Measurements from ENCODE around the gene TPH2.
A peak's percentile ranks its signal among the peaks of the same experiment; 100 is the strongest.

Gene TPH2

GRCh38 chr12:71967211-71967610 lies 28.6 kb downstream of the TPH2 start:
- DNase-seq = no peak

DNA sequence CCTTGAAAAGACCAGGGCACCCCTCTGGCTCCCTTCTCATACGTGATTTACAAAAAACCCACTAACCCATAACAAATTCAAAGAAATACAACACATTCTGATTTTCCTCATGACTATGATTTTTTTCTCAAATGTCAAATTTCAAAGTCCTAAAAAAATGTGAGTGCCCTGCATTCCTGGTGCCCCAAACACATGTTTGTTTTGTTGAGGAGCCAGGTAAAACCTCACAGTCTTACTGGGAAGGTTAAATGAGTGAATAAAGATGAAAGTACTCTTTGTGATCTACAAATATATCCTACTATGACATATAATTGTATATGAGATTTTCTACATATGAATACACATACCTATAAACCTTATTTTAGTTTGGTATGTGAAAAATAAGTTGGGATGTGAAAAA lies 30.7 kb downstream of the TPH2 start:
- DNase-seq = no peak

DNA sequence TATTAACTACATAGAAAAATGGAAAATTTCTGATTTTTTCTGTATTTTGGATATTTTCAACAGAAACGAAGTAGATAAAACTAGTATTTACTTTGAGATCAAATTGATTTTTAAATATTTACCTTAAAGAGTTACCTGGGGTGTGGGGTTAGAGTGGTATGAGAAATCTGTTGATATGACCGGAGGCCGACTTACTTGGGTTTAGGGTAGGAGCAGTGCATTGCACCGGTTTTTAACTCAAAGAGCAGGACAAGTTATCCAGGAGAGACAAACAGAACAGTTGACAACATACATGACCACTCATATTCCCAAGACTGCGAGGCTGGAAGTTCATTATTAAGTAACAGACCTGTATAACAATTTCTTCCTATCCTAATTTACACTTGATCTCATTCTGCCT lies 31.4 kb downstream of the TPH2 start:
- no peak for DNase-seq

- peak; percentile 14 for DNase-seq
These were observed 33.9 kb downstream of the TPH2 start for GRCh38 chr12:71972441-71973074.

DNA sequence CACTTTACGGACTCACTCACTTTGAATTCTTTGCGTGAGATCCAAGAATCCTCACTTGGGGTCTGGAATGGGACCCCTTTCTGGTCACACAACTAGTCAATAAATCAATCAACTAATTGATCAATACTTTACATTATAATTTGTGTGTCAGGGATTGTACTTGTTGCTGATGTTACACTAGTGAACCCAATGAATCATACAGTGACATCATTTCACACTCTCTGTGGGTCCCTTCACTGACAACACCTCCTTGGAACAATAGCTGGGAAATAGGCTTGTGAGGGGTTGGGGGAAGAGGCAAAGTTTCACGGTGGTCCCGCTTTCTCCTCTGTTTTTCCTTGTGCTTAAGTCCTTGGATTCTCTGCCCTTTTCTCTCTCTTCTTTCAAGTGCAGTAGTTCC lies 35.0 kb downstream of the TPH2 start:
- no peak for DNase-seq

- DNase-seq = no peak
These were observed 41.9 kb downstream of the TPH2 start for GRCh38 chr12:71980538-71980937.

DNA sequence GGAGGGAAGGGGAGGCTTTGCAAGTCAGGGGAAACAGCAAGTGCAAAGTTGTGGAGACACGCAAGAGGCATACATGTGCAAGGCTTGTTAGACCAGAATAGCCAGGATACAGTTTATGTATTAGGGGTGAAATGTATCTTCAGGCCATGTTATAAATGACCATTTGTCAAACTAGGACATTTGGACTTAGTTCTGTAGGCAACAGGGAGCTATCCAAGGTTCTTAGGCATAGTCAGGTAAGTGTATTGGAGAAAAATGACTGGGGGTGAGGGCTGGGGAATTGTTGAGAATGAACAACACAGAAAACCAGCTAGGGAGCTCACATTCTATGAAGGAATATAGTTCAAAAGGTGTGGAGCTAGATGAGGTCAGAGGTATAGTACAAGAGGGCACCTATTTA lies 42.5 kb downstream of the TPH2 start:
- DNase-seq = no peak

GRCh38 chr12:71994715-71995114 lies 56.1 kb downstream of the TPH2 start:
- no peak for DNase-seq

DNA sequence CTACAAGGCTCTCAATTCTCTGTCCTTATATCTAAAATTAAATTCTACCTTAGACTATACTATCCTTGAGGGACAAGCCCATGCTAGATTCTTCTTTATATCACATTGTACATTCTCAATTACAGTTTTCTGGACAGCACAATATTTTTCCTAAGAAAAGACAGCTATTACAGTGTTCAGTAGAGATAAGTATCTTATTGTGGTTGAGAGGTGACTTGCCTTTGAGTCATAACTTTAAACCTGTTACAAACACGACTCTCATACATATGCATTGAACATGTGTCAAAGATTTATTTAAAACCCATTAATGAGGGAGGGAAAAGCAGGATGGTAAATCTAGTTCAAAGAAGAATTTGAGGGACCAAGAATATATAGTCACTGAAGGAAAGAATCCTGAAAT lies 61.1 kb downstream of the TPH2 start:
- no peak for DNase-seq

DNA sequence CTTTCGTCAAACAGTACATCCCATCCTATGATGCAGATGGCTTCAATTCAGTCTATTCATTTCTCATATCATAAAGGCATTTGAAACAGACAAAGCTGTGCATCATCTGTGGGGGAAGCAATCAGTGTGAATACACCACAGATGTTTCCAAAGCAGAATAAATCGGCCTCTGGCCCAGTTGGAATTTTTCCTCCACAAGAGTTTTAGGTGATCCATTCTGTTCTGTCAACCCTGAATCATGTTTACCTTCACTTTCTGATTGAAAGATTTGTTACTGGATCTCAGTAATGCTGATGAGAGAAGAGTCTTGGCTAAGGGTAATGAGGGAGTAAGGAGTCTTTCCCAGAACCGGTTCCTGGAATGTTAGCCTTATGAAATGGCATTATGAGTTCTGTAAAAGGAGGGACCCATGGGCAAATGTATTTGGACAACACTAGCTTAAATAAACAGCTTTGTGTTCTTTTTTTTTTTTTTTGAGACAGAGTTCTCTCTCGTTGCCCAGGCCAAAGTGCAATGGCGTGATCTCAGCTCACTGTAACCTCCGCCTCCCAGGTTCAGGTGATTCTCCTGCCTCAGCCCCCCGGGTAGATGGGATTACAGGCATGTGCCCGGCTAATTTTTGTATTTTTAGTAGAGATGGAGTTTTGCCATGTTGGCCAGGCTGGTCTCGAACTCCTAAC lies 62.5 kb downstream of the TPH2 start:
- no peak for DNase-seq

DNA sequence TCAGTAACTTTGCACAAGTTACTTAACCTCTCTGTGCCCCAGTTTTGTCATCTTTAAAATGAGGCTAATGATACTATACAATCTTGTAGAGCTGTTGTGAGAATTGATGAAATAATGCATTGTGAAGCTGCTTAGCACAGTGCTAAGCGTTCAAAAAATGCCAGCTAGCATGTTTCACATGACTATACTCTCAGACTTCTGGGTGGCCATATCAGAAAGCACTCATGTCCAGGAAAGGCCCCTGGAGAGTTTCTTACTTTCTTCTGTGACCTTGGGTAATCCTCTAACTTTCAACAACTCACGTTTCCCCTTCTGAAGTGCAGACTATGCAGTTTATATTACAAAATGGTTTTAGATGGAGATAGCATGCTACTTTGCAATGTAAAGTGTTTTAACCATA lies 68.1 kb downstream of the TPH2 start:
- DNase-seq = no peak

DNA sequence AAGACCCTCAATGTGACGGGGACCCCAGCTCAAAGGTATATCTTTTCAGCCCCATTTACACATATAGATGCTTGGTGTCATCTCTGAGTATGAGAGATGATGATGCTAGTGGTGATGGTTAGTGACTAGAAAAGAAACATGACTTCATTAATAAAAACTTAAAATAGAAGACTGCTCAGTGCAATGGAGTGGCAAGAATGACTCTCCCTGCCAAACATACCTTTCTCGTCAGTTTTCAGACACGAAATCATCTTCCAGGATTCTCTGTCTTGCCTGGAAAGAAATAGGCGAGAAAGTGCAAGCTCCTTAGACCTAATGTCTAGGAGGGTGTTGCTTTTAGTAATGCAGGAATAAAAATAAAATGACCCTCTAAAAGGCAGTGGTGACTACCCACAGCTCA lies 71.7 kb downstream of the TPH2 start:
- no peak for DNase-seq

DNA sequence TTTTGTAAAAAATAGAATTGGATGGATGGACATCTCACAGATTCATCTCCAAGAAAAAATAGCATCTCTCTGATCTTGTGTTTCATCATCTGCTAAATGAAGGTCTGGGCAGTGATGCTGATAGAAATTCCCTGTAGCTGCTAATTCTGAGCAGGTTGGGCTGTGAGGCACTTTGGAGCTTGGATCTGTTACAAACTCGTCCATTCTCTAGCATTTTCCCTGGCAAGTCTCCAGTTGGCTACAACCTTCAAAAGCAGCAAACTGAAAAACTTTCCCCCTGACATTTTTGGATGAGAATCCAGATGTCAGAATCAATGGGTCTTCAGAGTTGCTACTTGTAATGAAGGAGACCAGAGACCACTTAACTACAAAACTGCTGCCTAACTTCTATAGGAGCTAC lies 72.7 kb downstream of the TPH2 start:
- no peak for DNase-seq

DNA sequence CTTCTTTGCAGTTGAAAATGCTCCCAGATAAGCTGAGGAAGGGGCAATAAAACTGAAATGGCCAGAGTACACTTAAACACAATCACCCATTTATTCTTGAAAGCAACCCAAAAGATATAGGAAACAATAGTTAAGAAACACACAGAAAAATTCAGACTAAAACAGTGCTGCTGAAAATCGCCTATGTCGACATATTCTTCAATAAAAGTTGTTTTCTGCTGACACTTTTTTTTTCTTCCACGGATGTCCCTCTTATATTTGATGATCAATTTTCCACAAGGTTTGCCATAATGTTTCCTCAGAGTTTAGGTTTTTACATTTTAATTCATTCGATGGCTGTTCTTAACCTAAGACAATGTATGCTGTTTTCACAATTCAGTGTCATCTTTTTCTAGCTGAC lies 74.2 kb downstream of the TPH2 start:
- no peak for DNase-seq

GRCh38 chr12:72015895-72016294 lies 77.2 kb downstream of the TPH2 start:
- DNase-seq = no peak

DNA sequence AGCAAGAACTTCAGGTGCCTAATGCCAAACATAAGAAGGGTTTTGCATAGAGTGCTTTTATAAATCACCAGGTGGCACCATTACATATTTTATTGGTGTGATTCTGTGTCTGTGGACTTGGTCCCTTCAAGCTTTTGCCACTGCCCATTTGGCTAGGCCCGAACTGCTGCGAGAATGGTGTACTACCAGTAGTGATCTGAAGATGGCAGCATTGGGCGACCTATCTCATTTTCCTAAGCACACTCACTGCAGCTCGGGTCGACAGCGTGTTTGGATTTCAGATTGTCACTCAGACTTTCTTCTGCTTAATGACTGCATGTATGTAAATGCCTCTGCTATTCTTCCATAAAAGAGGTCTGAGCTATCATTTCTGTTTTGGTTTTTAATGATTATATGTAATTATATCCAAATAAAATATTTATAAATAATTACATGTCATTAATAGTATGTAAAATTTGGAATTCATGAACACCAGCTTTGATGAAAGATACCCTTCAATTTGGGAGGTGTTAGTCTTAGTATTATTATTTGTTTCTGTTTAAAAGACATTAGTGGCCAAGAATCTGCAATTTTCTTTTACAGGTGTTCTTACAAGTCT lies 78.5 kb downstream of the TPH2 start:
- peak; percentile 70 for DNase-seq

DNA sequence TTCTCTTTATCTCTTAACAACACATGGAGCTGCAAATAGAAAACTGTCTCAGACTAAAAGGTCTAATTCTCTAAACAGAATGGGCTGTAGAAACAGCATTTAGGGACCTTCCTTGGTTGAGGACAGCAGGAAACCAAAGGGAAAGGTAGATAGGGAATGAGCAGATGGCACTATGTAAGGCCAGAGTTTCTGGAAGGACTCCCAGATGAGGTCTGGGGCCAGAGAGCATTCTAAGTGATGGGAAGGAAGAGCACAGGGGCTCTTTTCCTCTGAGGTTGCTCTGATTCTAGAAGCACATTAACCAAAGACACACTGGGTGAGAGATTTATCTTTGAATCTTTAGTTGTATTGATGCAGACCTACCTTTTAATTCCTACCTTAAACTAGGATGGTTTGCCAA lies 79.4 kb downstream of the TPH2 start:
- DNase-seq = no peak

DNA sequence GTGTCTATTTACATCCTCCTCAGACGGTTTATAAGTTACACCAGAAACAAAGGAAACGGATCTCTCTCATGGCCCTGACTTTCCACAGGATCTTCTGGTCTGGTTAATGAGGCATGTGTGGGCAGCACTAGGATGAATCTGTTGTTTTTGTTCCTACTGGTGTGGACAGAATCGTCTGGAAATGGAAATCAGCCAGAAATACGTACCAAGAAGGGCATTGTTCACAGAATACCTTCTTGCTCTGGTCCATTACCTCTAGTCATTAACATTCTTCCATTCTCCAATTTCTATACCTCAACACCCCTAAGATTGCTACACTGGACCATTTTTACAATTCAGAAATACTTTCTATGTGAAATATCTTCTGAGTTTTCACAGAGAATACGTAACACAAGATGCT lies 86.0 kb downstream of the TPH2 start:
- DNase-seq = no peak

- DNase-seq = no peak
These were observed 86.9 kb downstream of the TPH2 start for GRCh38 chr12:72025524-72025923.

GRCh38 chr12:72028966-72029365 lies 90.3 kb downstream of the TPH2 start:
- no peak for DNase-seq

- DNase-seq = no peak
These were observed 91.6 kb downstream of the TPH2 start for GRCh38 chr12:72030277-72030676.

- no peak for DNase-seq
These were observed 92.4 kb downstream of the TPH2 start for GRCh38 chr12:72031066-72031465.

DNA sequence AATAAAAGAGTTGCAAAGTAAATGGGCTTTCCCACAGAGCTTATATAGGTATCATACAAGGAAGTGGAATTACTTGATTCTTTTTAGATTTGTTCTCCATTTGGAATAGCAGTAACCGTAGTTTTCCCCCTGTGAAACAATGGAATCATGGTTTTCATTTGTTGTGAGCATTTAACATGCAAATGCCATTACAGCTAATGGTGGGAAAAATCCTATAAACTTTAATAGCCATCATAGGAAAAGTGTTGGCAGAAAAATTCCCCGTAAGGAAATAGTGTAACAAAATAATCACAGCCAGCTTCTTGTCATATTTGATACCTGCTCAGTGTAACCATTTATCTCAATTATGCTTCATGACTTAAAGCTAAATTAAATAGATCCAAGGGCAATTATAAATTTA lies 95.3 kb downstream of the TPH2 start:
- DNase-seq = no peak

- no peak for DNase-seq
These were observed 97.0 kb downstream of the TPH2 start for GRCh38 chr12:72035625-72036024.

- no peak for DNase-seq
These were observed 97.7 kb downstream of the TPH2 start for GRCh38 chr12:72036393-72036792.

Data from NCI-H345 (cell line).